GM10266 (cell line): ENCODE data around the gene CHRND.

Experiments
- DNase-seq: peaks from one replicate; pipeline ENCODE4 v3.0.0; 2012; ENCODE audit errors: extremely low spot score
- TF ChIP-seq, protein P1 (sequence below): IDR thresholded peaks from 2 replicates; pipeline ENCODE4 v1.5.1; 2012; ENCODE audit warnings: mild to moderate bottlenecking, low read depth; ENCODE audit not compliant: control insufficient read depth, insufficient read depth; ENCODE audit errors: missing control alignments

Gene CHRND

DNA sequence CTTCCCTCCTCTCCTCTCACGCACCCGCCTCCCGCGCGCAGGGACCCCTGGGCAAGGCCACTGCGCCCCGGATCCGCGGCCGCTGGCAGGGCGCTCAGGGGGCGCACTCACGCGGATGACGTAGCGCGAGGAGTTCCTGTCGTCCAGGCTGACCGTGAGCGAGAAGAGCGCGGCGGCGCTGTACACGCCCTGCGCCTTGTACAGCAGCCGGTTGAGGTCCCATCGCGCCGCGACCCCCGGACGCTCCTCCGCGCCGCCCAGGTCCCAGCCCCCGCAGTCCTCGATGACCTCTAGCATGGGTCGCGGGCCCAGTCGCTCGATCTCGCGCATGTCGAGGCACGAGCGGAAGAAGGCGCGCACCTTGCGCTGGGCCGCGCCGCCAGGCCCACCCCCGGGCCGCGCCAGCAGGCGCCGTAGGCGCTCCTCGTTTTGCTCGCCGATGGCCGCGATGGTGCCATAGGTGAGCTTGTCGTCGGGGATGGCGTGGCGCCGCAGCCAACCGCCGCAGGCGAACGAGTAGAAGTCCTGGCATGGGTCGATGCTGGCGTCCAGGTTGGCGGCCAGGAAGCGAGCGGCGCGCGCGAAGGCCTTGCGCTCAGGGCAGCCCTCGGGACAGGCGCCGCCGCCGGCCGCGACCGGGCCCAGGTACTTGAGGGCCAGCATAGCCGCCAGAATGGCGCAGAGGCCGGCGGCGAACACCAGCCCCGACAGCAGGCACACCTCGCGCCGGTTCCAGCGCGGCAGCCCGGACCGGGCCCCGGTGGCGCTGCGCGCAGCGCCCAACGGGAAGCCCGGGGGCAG, 40.0 kb upstream of the CHRND start:
- no peak for DNase-seq
- TF ChIP-seq, protein P1, sequence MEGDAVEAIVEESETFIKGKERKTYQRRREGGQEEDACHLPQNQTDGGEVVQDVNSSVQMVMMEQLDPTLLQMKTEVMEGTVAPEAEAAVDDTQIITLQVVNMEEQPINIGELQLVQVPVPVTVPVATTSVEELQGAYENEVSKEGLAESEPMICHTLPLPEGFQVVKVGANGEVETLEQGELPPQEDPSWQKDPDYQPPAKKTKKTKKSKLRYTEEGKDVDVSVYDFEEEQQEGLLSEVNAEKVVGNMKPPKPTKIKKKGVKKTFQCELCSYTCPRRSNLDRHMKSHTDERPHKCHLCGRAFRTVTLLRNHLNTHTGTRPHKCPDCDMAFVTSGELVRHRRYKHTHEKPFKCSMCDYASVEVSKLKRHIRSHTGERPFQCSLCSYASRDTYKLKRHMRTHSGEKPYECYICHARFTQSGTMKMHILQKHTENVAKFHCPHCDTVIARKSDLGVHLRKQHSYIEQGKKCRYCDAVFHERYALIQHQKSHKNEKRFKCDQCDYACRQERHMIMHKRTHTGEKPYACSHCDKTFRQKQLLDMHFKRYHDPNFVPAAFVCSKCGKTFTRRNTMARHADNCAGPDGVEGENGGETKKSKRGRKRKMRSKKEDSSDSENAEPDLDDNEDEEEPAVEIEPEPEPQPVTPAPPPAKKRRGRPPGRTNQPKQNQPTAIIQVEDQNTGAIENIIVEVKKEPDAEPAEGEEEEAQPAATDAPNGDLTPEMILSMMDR = no peak

GRCh38 chr2:232486558-232487384, 39.2 kb upstream of the CHRND start:
- TF ChIP-seq, protein P1 = no peak
- DNase-seq = no peak

- no peak for DNase-seq
These were observed 38.4 kb upstream of the CHRND start, which contains the start of gene ECEL1 for GRCh38 chr2:232487385-232488096. Gene ECEL1, minus strand, starts transcription at chr2:232487834. Its CDS starts 1,181 bp downstream, at chr2:232486653.

DNA sequence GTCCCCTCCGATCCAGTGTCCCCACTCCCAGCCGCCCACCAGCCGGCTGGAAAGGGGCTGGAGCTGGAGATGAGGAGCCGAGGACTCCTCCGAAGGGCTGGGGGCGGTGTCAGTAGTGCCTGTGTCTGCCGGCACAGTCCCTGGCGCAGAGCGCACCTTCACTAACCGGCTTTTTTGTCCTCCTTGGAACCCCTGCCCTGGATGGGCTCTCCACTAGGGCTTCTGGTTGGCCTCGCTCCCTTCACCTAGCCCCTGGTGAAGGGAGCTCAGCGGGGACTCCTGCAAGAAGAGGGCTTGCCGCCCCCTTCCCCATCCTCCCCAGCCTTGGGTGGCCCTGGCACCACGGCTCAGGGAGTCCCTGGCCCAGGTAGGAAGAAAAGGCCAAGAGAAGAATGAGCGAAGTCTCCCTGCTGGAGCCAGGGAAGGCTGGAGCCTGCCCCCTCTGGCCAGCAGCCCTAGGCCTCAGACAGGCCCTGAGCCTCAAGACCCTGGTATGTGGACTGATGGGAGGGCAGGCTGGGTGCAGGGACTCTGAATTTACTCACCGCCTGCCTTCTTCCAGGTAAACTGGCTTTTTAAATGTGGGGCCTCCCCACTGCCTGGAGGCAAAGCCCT, 37.8 kb upstream of the CHRND start:
- TF ChIP-seq, protein P1 = no peak
- DNase-seq = no peak

More at GRCh38 chr2:232487385-232488096, 38.4 kb upstream of the CHRND start, which contains the start of gene ECEL1:
- TF ChIP-seq, protein P1 = no peak

GRCh38 chr2:232488721-232489300, 37.1 kb upstream of the CHRND start:
- DNase-seq = no peak
- TF ChIP-seq, protein P1 = no peak

- TF ChIP-seq, protein P1 = no peak
- DNase-seq = no peak
These were observed 36.3 kb upstream of the CHRND start for GRCh38 chr2:232489516-232490220.
